PC-9 (cell line): ENCODE data around the gene CIDEA. TPM values are rescaled to one million over a fixed set of nuclear protein-coding genes. Genes with fewer than 3 reads are reported as not detected.

Source experiments
- BruUV-seq: library from RNA; stranded (reverse); fragments of 400-500 nt; replicated peaks from 2 replicates; lab custom pipeline; 2021; lab: Mats Ljungman, UMichigan
- CTCF ChIA-PET: fragments of 300-600 bp; sonication (Branson Sonifier 250); formaldehyde crosslinking; loops from one replicate; lab custom pipeline; 2022; ENCODE audit warnings: antibody characterized with exemption; lab: Charles Lee
- POLR2A ChIA-PET: fragments of 300-600 bp; sonication (Branson Sonifier 250); formaldehyde crosslinking; loops from one replicate; lab custom pipeline; 2022; ENCODE audit warnings: antibody characterized with exemption; ENCODE audit not compliant: unreplicated experiment; lab: Charles Lee
- DNase-seq, 2 experiments: peaks; one replicate each; pipeline versions ENCODE4 v3.0.0 to v3.0.0-alpha.2; 2015 to 2022; ENCODE audit warnings: mixed read lengths in 1 of 2
- H2AFZ ChIP-seq: fragments of 200-600 bp; sonication (generic); 2 replicates; pipeline ENCODE4 v1.8.1; 2017; ENCODE audit warnings: antibody characterized with exemption
- H3F3A ChIP-seq: fragments of 200-600 bp; sonication (generic); 2 replicates; pipeline ENCODE4 v1.8.1; 2017; ENCODE audit warnings: antibody characterized with exemption, mild to moderate bottlenecking, low read depth; ENCODE audit not compliant: insufficient read depth
- H3K27ac ChIP-seq: fragments of 200-600 bp; sonication (generic); 2 replicates; pipeline ENCODE4 v1.6.1; 2016; ENCODE audit warnings: mixed run types
- H3K27me3 ChIP-seq: fragments of 200-600 bp; sonication (generic); 2 replicates; pipeline ENCODE4 v1.6.1; 2016; ENCODE audit warnings: low read depth, mixed run types; ENCODE audit not compliant: insufficient read depth
- H3K36me3 ChIP-seq: fragments of 200-600 bp; sonication (generic); 2 replicates; pipeline ENCODE4 v1.6.1; 2016; ENCODE audit warnings: low read depth, mixed run types
- H3K4me1 ChIP-seq: fragments of 200-600 bp; sonication (generic); replicated peaks from 2 replicates; pipeline ENCODE4 v1.6.1; 2016; ENCODE audit warnings: mixed run types; ENCODE audit not compliant: insufficient read depth
- H3K4me2 ChIP-seq: fragments of 200-600 bp; sonication (generic); 2 replicates; pipeline ENCODE4 v1.6.1; 2017; ENCODE audit warnings: mixed run types
- H3K4me3 ChIP-seq: fragments of 200-600 bp; sonication (generic); 2 replicates; pipeline ENCODE4 v1.6.1; 2016; ENCODE audit warnings: mixed run types
- H3K79me2 ChIP-seq: fragments of 200-600 bp; sonication (generic); 2 replicates; pipeline ENCODE4 v1.6.1; 2017; ENCODE audit warnings: low read depth, mixed run types
- H3K9me2 ChIP-seq: fragments of 200-600 bp; sonication (generic); 2 replicates; pipeline ENCODE4 v1.8.1; 2017; ENCODE audit warnings: mild to moderate bottlenecking; ENCODE audit not compliant: insufficient read depth
- H3K9me3 ChIP-seq: fragments of 200-600 bp; sonication (generic); 2 replicates; pipeline ENCODE4 v1.8.1; 2016; ENCODE audit warnings: low read depth; ENCODE audit not compliant: insufficient read depth
- H4K20me1 ChIP-seq: fragments of 200-600 bp; sonication (generic); 2 replicates; pipeline ENCODE4 v1.8.1; 2017; ENCODE audit not compliant: insufficient read depth
- EZH2 ChIP-seq: fragments of 200-600 bp; sonication (generic); IDR thresholded peaks from 2 replicates; pipeline ENCODE4 v1.8.0; 2017; ENCODE audit warnings: antibody characterized with exemption, low read depth
- intact Hi-C: fragments of 100-400 bp; cut with micrococcal nuclease; formaldehyde crosslinking; loops from one replicate; pipeline ENCODE4 v1.10.0; 2022; ENCODE audit not compliant: unreplicated experiment
- total RNA-seq: library from RNA; stranded (reverse); gene quantifications from 2 replicates; pipeline ENCODE4 v1.2.3, GENCODE V29; 2021
- TF ChIP-seq, protein P1 (sequence below): fragments of 200-600 bp; sonication (generic); conservative IDR thresholded peaks from 2 replicates; pipeline ENCODE4 v1.6.1; 2017; ENCODE audit warnings: mixed run types, antibody characterized with exemption, mild to moderate bottlenecking, moderate library complexity

The CIDEA gene
- total RNA-seq, 1 experiment from 2014 or later = not detected

DNA sequence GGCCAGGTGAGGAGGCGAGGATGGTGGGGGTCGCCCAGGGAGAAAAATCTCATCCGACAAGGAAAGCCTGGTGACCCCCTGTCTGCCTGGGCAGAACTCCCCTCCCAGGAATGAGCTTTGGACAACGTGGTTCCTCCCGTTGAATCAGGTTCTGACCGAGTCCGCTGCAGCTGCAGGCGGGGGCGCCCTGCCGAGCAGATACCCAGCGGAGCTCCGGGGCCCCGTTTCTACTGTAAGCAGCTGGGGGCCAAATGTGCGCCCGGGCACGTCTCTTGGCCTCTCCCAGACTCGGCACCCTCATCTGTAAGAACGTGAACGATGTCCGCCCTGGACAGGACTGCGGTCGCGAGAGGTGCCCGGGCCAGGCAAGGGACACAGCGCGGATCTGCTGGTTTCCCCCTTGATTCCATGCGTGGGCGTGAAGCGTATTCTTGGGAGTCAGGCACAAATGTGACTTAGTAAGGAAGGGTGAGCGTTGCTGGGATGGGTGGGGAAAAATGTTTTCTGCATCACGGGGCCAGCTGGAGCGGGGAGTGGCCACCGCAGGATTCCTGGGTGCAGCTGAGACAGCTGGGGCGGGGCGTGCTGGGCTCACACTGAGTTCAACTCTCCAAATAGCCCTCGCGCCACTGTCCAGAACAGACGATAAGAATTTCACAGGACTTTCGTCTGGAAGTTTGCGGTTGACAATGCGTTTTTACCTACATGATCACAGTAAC lies 33.7 kb downstream of the CIDEA start:
- H3K4me3 ChIP-seq = peak overlapping the region; percentile 56
- H3K4me2 ChIP-seq = peak overlapping the region; percentile 87
- no peaks in the 10 kb centered on the region for H3K9me2 ChIP-seq
- ChIA-PET CTCF (interaction anchor here (0.6 to 1.1 kb wide), 3 partner anchors 16 to 41 kb away, joined by 3 to 4 read pairs (median 4); no protein-coding TSS in a partner anchor), POLR2A (interaction anchor here (0.7 to 1.4 kb wide), 3 partner anchors 21 to 90 kb away, joined by 4 to 10 read pairs (median 7); no protein-coding TSS in a partner anchor)
- H3K79me2 ChIP-seq = no peaks in the 10 kb centered on the region
- peaks cover 6% of the 10 kb centered on the region; the same call in 1 of the 2 replicates for H3K4me1 ChIP-seq
- DNase-seq = peak; percentile 76 to 91
- intact Hi-C loops = loop anchor here (1.0 to 2.0 kb wide), 3 partner anchors 20 to 89 kb away; partner anchors contain the start of genes AFG3L2 and TUBB6
- BruUV-seq = TSS peak; percentile 96
- no peaks in the 10 kb centered on the region for H3K9me3 ChIP-seq
- peaks cover 7% of the 10 kb centered on the region; the same call in 1 of the 2 replicates for H3F3A ChIP-seq
- peak overlapping the region; percentile 33; the same call in 1 of the 2 replicates for H3K27ac ChIP-seq
- no peaks in the 10 kb centered on the region for H4K20me1 ChIP-seq
- no peaks in the 10 kb centered on the region for H3K27me3 ChIP-seq
- TF ChIP-seq, protein P1, sequence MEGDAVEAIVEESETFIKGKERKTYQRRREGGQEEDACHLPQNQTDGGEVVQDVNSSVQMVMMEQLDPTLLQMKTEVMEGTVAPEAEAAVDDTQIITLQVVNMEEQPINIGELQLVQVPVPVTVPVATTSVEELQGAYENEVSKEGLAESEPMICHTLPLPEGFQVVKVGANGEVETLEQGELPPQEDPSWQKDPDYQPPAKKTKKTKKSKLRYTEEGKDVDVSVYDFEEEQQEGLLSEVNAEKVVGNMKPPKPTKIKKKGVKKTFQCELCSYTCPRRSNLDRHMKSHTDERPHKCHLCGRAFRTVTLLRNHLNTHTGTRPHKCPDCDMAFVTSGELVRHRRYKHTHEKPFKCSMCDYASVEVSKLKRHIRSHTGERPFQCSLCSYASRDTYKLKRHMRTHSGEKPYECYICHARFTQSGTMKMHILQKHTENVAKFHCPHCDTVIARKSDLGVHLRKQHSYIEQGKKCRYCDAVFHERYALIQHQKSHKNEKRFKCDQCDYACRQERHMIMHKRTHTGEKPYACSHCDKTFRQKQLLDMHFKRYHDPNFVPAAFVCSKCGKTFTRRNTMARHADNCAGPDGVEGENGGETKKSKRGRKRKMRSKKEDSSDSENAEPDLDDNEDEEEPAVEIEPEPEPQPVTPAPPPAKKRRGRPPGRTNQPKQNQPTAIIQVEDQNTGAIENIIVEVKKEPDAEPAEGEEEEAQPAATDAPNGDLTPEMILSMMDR = no peak
- no peak for TF ChIP-seq EZH2
- peak overlapping the region; percentile 81 for H2AFZ ChIP-seq
- no peaks in the 10 kb centered on the region for H3K36me3 ChIP-seq

DNA sequence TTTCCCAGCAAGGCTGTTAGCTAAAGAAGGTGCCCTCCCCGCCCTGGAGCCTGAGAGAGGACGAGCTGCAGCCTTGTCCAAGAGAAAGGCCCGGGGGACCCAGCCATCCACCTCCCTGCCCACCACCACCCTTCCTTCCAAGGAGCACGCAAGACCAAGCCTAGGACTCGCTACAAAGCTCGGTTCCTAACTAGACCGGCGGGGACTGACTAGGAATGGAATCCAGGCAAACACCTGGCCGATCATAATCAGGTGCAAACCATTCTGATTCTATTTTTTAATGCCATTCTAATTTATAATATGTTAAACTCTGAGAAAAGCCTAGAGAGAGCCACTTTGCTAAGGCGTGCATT lies 34.2 kb downstream of the CIDEA start:
- H3K4me2 ChIP-seq = peak overlapping the region; percentile 87
- peak overlapping the region; percentile 81 for H2AFZ ChIP-seq
- no peaks in the 10 kb centered on the region for H3K27me3 ChIP-seq
- TF ChIP-seq EZH2 = no peak
- TF ChIP-seq, protein P1 = no peak
- CTCF ChIA-PET = interaction anchor here (1.0 kb wide), 1 partner anchor 16 kb away, joined by 4 read pairs; no protein-coding TSS in a partner anchor
- TSS peak; percentile 84 for BruUV-seq
- H4K20me1 ChIP-seq = no peaks in the 10 kb centered on the region
- no peaks in the 10 kb centered on the region for H3K9me2 ChIP-seq
- intact Hi-C loops = loop anchor here (1.0 to 2.0 kb wide), 3 partner anchors 20 to 89 kb away; partner anchors contain the start of genes AFG3L2 and TUBB6
- H3K36me3 ChIP-seq = no peaks in the 10 kb centered on the region
- 0 out of 2 replicates have a peak, but pooled peaks cover 1% of the 10 kb centered on the region for H3F3A ChIP-seq
- H3K4me1 ChIP-seq = peaks cover 5% of the 10 kb centered on the region; the same call in 1 of the 2 replicates
- POLR2A ChIA-PET = interaction anchor here (1.4 kb wide), 1 partner anchor 89 kb away, joined by 10 read pairs; no protein-coding TSS in a partner anchor
- H3K27ac ChIP-seq = no peak overlapping the region
- no peaks in the 10 kb centered on the region for H3K9me3 ChIP-seq
- no peaks in the 10 kb centered on the region for H3K79me2 ChIP-seq
- peak overlapping the region; percentile 56 for H3K4me3 ChIP-seq
- no peak for DNase-seq

DNA sequence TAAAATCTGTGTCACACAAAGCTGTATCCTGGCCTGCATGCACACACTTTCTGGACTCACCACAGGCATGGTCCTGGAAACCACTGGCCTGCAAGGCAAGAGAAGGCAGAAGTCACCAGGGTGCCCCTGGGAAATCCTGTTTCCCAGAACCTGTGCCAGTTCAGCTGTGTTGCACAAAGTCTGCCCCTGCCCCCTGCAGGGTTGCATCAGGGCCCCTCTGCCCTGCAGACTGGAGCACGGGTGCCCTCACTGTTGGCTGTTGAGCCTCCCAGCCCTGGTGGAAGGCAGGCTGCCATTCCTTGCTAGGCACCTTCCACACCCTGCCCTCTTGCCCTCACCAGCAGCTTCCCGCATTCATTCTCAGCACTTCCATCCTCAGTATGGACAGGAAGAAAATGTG lies 35.9 kb downstream of the CIDEA start:
- Histone ChIP-seq H3K4me1 (peaks cover 5% of the 10 kb centered on the region; the same call in 1 of the 2 replicates), H3K27ac (no peak overlapping the region), H3F3A (no peaks in the 10 kb centered on the region), H2AFZ (no peak overlapping the region), H4K20me1 (no peaks in the 10 kb centered on the region), H3K4me2 (no peak overlapping the region), H3K4me3 (no peak overlapping the region), H3K9me3 (no peaks in the 10 kb centered on the region), H3K79me2 (no peaks in the 10 kb centered on the region), H3K27me3 (no peaks in the 10 kb centered on the region), H3K9me2 (no peaks in the 10 kb centered on the region), H3K36me3 (no peaks in the 10 kb centered on the region)
- POLR2A ChIA-PET = no interaction called here
- DNase-seq = no peak
- intact Hi-C loops = no loop called here
- BruUV-seq = no TSS peak
- CTCF ChIA-PET = no interaction called here
- TF ChIP-seq, protein P1 = no peak
- no peak for TF ChIP-seq EZH2
